Panc1 (cell line): ENCODE data around the gene SGMS2. TPM values are rescaled to one million over a fixed set of nuclear protein-coding genes. Genes with fewer than 3 reads are reported as not detected.

Experiments used
- ATAC-seq: fragments of 200-7000 bp; cut with Tn5 transposase; 2 replicates; pipeline ENCODE4 v1.9.1; 2020; ENCODE audit warnings: mild to moderate bottlenecking, moderate library complexity
- BruUV-seq: library from RNA; stranded (reverse); fragments of 400-500 nt; replicated peaks from 2 replicates; lab custom pipeline; 2021; lab: Mats Ljungman, UMichigan
- CTCF ChIA-PET: fragments of 300-600 bp; sonication (Branson Sonifier 250); formaldehyde crosslinking; loops from one replicate; lab custom pipeline; 2022; ENCODE audit warnings: antibody characterized with exemption; lab: Charles Lee
- POLR2A ChIA-PET: fragments of 300-600 bp; sonication (Branson Sonifier 250); formaldehyde crosslinking; loops from one replicate; lab custom pipeline; 2022; ENCODE audit warnings: antibody characterized with exemption; lab: Charles Lee
- DNase-seq: peaks from one replicate; pipeline ENCODE4 v3.0.0-alpha.2; 2010; ENCODE audit warnings: low read depth, low spot score
- H3K27ac ChIP-seq: 2 replicates; pipeline ENCODE4 v1.5.1; 2011; ENCODE audit warnings: mild to moderate bottlenecking, low read length, inconsistent platforms
- H3K27me3 ChIP-seq: fragments of 200-500 bp; sonication (Bioruptor generic); 2 replicates; pipeline ENCODE4 v1.6.0; 2014; ENCODE audit warnings: low read length, inconsistent platforms; ENCODE audit not compliant: control insufficient read depth, insufficient read depth
- H3K36me3 ChIP-seq: fragments of 200-500 bp; sonication (Bioruptor generic); 2 replicates; pipeline ENCODE4 v1.5.1; 2014; ENCODE audit warnings: inconsistent platforms, mild to moderate bottlenecking, low read length, moderate library complexity; ENCODE audit not compliant: control insufficient read depth, insufficient read depth
- H3K4me1 ChIP-seq: 2 replicates; pipeline ENCODE4 v1.5.1; 2011; ENCODE audit warnings: inconsistent platforms, mild to moderate bottlenecking, low read length, moderate library complexity; ENCODE audit not compliant: control insufficient read depth, insufficient read depth
- H3K4me3 ChIP-seq, 2 experiments: 2 replicates each; pipeline ENCODE4 v1.5.1; 2011 to 2012; ENCODE audit warnings: low read depth in 2 of 2, low read length in 2 of 2, mild to moderate bottlenecking in 2 of 2, inconsistent platforms in 1 of 2, moderate library complexity in 1 of 2
- H3K9me3 ChIP-seq: fragments of 200-500 bp; sonication (Bioruptor generic); 2 replicates; pipeline ENCODE4 v1.5.1; 2014; ENCODE audit warnings: low read depth, mild to moderate bottlenecking, inconsistent platforms, low read length, moderate library complexity; ENCODE audit not compliant: control insufficient read depth, insufficient read depth
- CTCF ChIP-seq: fragments of 450-650 bp; IDR thresholded peaks from 2 replicates; pipeline ENCODE4 v1.5.1; 2017; ENCODE audit warnings: mild to moderate bottlenecking
- POLR2AphosphoS5 ChIP-seq: IDR thresholded peaks from 2 replicates; pipeline ENCODE4 v1.6.1; 2012; ENCODE audit warnings: mild to moderate bottlenecking, low read depth, low read length, moderate library complexity
- SIN3A ChIP-seq: IDR thresholded peaks from 2 replicates; pipeline ENCODE4 v1.6.1; 2012; ENCODE audit warnings: low read depth, mild to moderate bottlenecking, low read length, moderate library complexity, borderline replicate concordance; ENCODE audit not compliant: insufficient read depth
- TCF7L2 ChIP-seq: IDR thresholded peaks from 2 replicates; pipeline ENCODE4 v1.6.1; 2011; ENCODE audit warnings: mild to moderate bottlenecking, low read depth, low read length, inconsistent platforms
- in situ Hi-C: cut with HindIII; loops from 2 replicates; pipeline ENCODE4 v1.10.0; 2016; ENCODE audit warnings: low sequenced_read_pairs, low pct_unique_long_range_greater_than_20kb
- intact Hi-C: fragments of 100-400 bp; cut with micrococcal nuclease; formaldehyde crosslinking; loops from one replicate; pipeline ENCODE4 v1.10.0; 2022; ENCODE audit not compliant: unreplicated experiment
- total RNA-seq: library from RNA; stranded (reverse); gene quantifications from one replicate; pipeline ENCODE4 v1.2.1, GENCODE V29; 2021; ENCODE audit not compliant: unreplicated experiment
- TF ChIP-seq, protein P1 (sequence below), 2 experiments: IDR thresholded peaks; 2 replicates each; pipeline ENCODE4 v1.6.1; 2011 to 2012; ENCODE audit warnings: low read depth in 2 of 2, control low read depth in 1 of 2, low read length in 1 of 2, mild to moderate bottlenecking in 1 of 2, moderate library complexity in 1 of 2; ENCODE audit not compliant: insufficient read depth in 1 of 2

The SGMS2 gene
- total RNA-seq, 1 experiment from 2014 or later: 15.6 TPM

DNA sequence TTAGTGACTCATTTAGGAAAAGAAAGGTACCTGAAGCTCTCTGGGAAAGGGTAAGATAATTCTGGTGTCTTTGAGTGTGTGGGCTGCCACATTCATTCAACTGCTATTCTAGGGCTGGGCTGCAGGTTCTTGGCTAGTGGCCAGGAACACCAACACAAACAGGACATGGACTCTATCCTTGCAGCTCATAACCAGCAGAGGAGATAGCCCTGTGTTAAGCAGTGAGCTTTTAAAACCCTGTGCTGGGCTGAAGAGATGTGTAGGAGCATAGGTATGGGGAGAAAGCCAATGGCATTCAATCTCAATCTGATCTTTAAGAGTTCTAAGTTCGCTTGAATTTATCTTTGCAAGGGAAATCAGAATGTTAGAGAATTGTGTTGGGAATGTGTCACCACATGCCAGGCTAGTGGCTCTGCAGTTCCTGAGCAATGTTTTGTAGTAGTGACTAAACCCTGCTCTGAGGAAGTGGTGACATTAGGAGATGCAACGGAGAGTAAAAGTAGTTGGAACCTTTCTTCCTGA is 39.2 kb downstream of the SGMS2 start:
- TF ChIP-seq, protein P1, sequence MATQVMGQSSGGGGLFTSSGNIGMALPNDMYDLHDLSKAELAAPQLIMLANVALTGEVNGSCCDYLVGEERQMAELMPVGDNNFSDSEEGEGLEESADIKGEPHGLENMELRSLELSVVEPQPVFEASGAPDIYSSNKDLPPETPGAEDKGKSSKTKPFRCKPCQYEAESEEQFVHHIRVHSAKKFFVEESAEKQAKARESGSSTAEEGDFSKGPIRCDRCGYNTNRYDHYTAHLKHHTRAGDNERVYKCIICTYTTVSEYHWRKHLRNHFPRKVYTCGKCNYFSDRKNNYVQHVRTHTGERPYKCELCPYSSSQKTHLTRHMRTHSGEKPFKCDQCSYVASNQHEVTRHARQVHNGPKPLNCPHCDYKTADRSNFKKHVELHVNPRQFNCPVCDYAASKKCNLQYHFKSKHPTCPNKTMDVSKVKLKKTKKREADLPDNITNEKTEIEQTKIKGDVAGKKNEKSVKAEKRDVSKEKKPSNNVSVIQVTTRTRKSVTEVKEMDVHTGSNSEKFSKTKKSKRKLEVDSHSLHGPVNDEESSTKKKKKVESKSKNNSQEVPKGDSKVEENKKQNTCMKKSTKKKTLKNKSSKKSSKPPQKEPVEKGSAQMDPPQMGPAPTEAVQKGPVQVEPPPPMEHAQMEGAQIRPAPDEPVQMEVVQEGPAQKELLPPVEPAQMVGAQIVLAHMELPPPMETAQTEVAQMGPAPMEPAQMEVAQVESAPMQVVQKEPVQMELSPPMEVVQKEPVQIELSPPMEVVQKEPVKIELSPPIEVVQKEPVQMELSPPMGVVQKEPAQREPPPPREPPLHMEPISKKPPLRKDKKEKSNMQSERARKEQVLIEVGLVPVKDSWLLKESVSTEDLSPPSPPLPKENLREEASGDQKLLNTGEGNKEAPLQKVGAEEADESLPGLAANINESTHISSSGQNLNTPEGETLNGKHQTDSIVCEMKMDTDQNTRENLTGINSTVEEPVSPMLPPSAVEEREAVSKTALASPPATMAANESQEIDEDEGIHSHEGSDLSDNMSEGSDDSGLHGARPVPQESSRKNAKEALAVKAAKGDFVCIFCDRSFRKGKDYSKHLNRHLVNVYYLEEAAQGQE (IDR thresholded peaks at IDR 0.05; ENCODE audit: insufficient read depth in 1 of 2, low read depth in 2 of 2, low read length in 1 of 2): no peak
- TF ChIP-seq TCF7L2 (no peak), SIN3A (no peak), POLR2AphosphoS5 (no peak), CTCF (no peak)
- in situ Hi-C loops: no loop called here
- H3K9me3 ChIP-seq: no peaks in the 10 kb centered on the region
- ChIA-PET CTCF (no interaction called here), POLR2A (interaction anchor here (0.6 kb wide), 1 partner anchor 131 kb away, joined by 5 read pairs; no protein-coding TSS in a partner anchor)
- H3K27me3 ChIP-seq: no peaks in the 10 kb centered on the region
- DNase-seq (no peak), ATAC-seq (no peak)
- no TSS peak for BruUV-seq
- intact Hi-C loops: no loop called here
- no peak overlapping the region for H3K27ac ChIP-seq
- no peaks in the 10 kb centered on the region for H3K36me3 ChIP-seq
- H3K4me3 ChIP-seq: no peak overlapping the region
- H3K4me1 ChIP-seq: no peaks in the 10 kb centered on the region

DNA sequence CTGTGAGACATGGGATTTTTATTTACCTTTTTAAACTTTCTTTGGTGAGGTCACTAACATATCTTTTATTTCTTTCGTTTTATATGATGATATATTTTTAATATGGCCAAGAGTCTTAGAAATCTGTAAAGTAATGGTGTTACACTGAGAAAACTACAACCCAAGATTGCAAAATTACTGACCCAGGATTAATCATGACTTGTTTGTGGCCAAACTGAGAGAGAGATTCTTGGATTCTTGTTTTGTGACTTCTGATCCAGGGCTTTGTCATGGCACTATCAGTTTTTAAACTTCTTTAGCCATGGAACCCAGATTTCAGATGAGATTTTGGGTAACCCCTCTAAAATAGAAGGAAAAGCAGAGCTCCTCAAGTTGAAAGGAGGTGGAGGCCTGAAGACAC is 42.0 kb downstream of the SGMS2 start:
- BruUV-seq: no TSS peak
- in situ Hi-C loops: no loop called here
- POLR2A ChIA-PET: no interaction called here
- H3K27me3 ChIP-seq: no peaks in the 10 kb centered on the region
- DNase-seq: no peak
- CTCF ChIA-PET: no interaction called here
- no peak overlapping the region for H3K4me3 ChIP-seq
- no peaks in the 10 kb centered on the region for H3K36me3 ChIP-seq
- intact Hi-C loops: no loop called here
- no peaks in the 10 kb centered on the region for H3K4me1 ChIP-seq
- no peaks in the 10 kb centered on the region for H3K9me3 ChIP-seq
- no peak overlapping the region for H3K27ac ChIP-seq
- no peak for TF ChIP-seq CTCF
- TF ChIP-seq, protein P1 (IDR thresholded peaks at IDR 0.05; ENCODE audit: insufficient read depth in 1 of 2, low read depth in 2 of 2, low read length in 1 of 2): no peak
- TF ChIP-seq SIN3A: no peak
- TF ChIP-seq POLR2AphosphoS5: no peak
- TF ChIP-seq TCF7L2: no peak
- ATAC-seq: no peak
